ENCODE measurements around the gene MORN1.
"Not testable (repeated sequence)": the region's sequence is repeated elsewhere in the genome, so short reads cannot be mapped to it uniquely, and the experiment has no call there.

The MORN1 gene

GRCh38 chr1:2335721-2336455 lies 55.5 kb downstream of the MORN1 start:
- no peak overlapping the region for H3K27ac ChIP-seq (ENCODE audit: low read depth, low read length)
- no peaks in the 10 kb centered on the region for H3K9me3 ChIP-seq (ENCODE audit: insufficient read depth, low read length)
- H3K79me2 ChIP-seq (ENCODE audit: insufficient read depth, low read length): no peaks in the 10 kb centered on the region
- no peaks in the 10 kb centered on the region for H3K27me3 ChIP-seq (ENCODE audit: low read length)
- no peaks in the 10 kb centered on the region for H3K36me3 ChIP-seq (ENCODE audit: low read length)
- H4K20me1 ChIP-seq (ENCODE audit: low read depth, low read length): no peaks in the 10 kb centered on the region
- H3F3A ChIP-seq (ENCODE audit: insufficient read depth): no peaks in the 10 kb centered on the region
- TF ChIP-seq CTCF (IDR thresholded peaks at IDR 0.05; ENCODE audit: insufficient read depth, low read length, poor library complexity, severe bottlenecking) (no peak), EZH2phosphoT487 (conservative IDR thresholded peaks at IDR 0.05; ENCODE audit: low read length) (no peak)
- H2AFZ ChIP-seq (ENCODE audit: low read depth, low read length, severe bottlenecking): no peak overlapping the region
- no peak overlapping the region for H3K4me2 ChIP-seq (ENCODE audit: low read depth, low read length, poor library complexity, severe bottlenecking)
- H3K9ac ChIP-seq (ENCODE audit: low read length): no peak overlapping the region
- H3K4me3 ChIP-seq (ENCODE audit: insufficient read depth, low read length, poor library complexity, severe bottlenecking): no peak overlapping the region
- no peaks in the 10 kb centered on the region for H3K9me2 ChIP-seq (replicated peaks; ENCODE audit: insufficient read depth, low read length)

- no peak overlapping the region for H3K9ac ChIP-seq (ENCODE audit: low read length)
- H4K20me1 ChIP-seq (ENCODE audit: low read depth, low read length): no peaks in the 10 kb centered on the region
- no peak overlapping the region for H3K4me3 ChIP-seq (ENCODE audit: insufficient read depth, low read length, poor library complexity, severe bottlenecking)
- no peak overlapping the region for H3K4me2 ChIP-seq (ENCODE audit: low read depth, low read length, poor library complexity, severe bottlenecking)
- no peaks in the 10 kb centered on the region for H3K9me2 ChIP-seq (replicated peaks; ENCODE audit: insufficient read depth, low read length)
- no peaks in the 10 kb centered on the region for H3F3A ChIP-seq (ENCODE audit: insufficient read depth)
- no peak overlapping the region for H2AFZ ChIP-seq (ENCODE audit: low read depth, low read length, severe bottlenecking)
- no peaks in the 10 kb centered on the region for H3K36me3 ChIP-seq (ENCODE audit: low read length)
- TF ChIP-seq EZH2phosphoT487 (conservative IDR thresholded peaks at IDR 0.05; ENCODE audit: low read length) (no peak), CTCF (IDR thresholded peaks at IDR 0.05; ENCODE audit: insufficient read depth, low read length, poor library complexity, severe bottlenecking) (no peak)
- H3K27me3 ChIP-seq (ENCODE audit: low read length): no peaks in the 10 kb centered on the region
- no peaks in the 10 kb centered on the region for H3K79me2 ChIP-seq (ENCODE audit: insufficient read depth, low read length)
- H3K27ac ChIP-seq (ENCODE audit: low read depth, low read length): no peak overlapping the region
- no peaks in the 10 kb centered on the region for H3K9me3 ChIP-seq (ENCODE audit: insufficient read depth, low read length)
Observed at GRCh38 chr1:2334883-2335534, 56.3 kb downstream of the MORN1 start.

- no peak overlapping the region for H3K9ac ChIP-seq (ENCODE audit: low read length)
Observed at GRCh38 chr1:2334366-2334765, 57.0 kb downstream of the MORN1 start.

GRCh38 chr1:2331580-2331979 lies 59.8 kb downstream of the MORN1 start:
- H3K79me2 ChIP-seq (ENCODE audit: insufficient read depth, low read length); H3K9me2 ChIP-seq (replicated peaks; ENCODE audit: insufficient read depth, low read length); H2AFZ ChIP-seq (ENCODE audit: low read depth, low read length, severe bottlenecking); H3F3A ChIP-seq (ENCODE audit: insufficient read depth); H3K9ac ChIP-seq (ENCODE audit: low read length); H4K20me1 ChIP-seq (ENCODE audit: low read depth, low read length); H3K27me3 ChIP-seq (ENCODE audit: low read length); H3K4me2 ChIP-seq (ENCODE audit: low read depth, low read length, poor library complexity, severe bottlenecking); H3K9me3 ChIP-seq (ENCODE audit: insufficient read depth, low read length); H3K27ac ChIP-seq (ENCODE audit: low read depth, low read length); H3K36me3 ChIP-seq (ENCODE audit: low read length); H3K4me3 ChIP-seq (ENCODE audit: insufficient read depth, low read length, poor library complexity, severe bottlenecking): not testable (repeated sequence)

More at GRCh38 chr1:2334366-2334765, 57.0 kb downstream of the MORN1 start:
- Histone ChIP-seq H3K27ac (ENCODE audit: low read depth, low read length) (no peak overlapping the region), H3K9me2 (replicated peaks; ENCODE audit: insufficient read depth, low read length) (no peaks in the 10 kb centered on the region), H2AFZ (ENCODE audit: low read depth, low read length, severe bottlenecking) (no peak overlapping the region), H3K79me2 (ENCODE audit: insufficient read depth, low read length) (no peaks in the 10 kb centered on the region), H3K36me3 (ENCODE audit: low read length) (no peaks in the 10 kb centered on the region), H3K4me2 (ENCODE audit: low read depth, low read length, poor library complexity, severe bottlenecking) (no peak overlapping the region), H3K27me3 (ENCODE audit: low read length) (no peaks in the 10 kb centered on the region), H4K20me1 (ENCODE audit: low read depth, low read length) (no peaks in the 10 kb centered on the region), H3K4me3 (ENCODE audit: insufficient read depth, low read length, poor library complexity, severe bottlenecking) (no peak overlapping the region), H3F3A (ENCODE audit: insufficient read depth) (no peaks in the 10 kb centered on the region), H3K9me3 (ENCODE audit: insufficient read depth, low read length) (no peaks in the 10 kb centered on the region)
- TF ChIP-seq EZH2phosphoT487 (conservative IDR thresholded peaks at IDR 0.05; ENCODE audit: low read length) (no peak), CTCF (IDR thresholded peaks at IDR 0.05; ENCODE audit: insufficient read depth, low read length, poor library complexity, severe bottlenecking) (no peak)
